ENCODE results near the gene EMC10.

Gene EMC10

GRCh38 chr19:50431343-50432220 is 44.7 kb upstream of the EMC10 start:
- Histone ChIP-seq H3K9me3 (no peaks in the 10 kb centered on the region), H3K4me1 (peaks cover 5 to 22% (median 18%) of the 10 kb centered on the region in 4 donors), H3K36me3 (no peaks in the 10 kb centered on the region), H3K27me3 (peaks cover 5 to 85% of the 10 kb centered on the region in 2 donors), H3K27ac (peak overlapping the region in 1 of 2 donors; percentile 32), H3K4me3 (peak overlapping the region; percentile 46 to 61)
- TF ChIP-seq CTCF (IDR thresholded peaks at IDR 0.05), result no peak
- peak; percentile 65 to 84 for DNase-seq
- intact Hi-C loops (cut with DNase I; ENCODE audit: low total_unique reads), result no loop called here

- TF ChIP-seq CTCF (IDR thresholded peaks at IDR 0.05), result no peak
- H3K36me3 ChIP-seq, result no peaks in the 10 kb centered on the region
- intact Hi-C loops (cut with DNase I; ENCODE audit: low total_unique reads), result no loop called here
- no peak for DNase-seq
- H3K27me3 ChIP-seq, result peaks cover 5 to 90% of the 10 kb centered on the region in 2 donors
- no peaks in the 10 kb centered on the region for H3K9me3 ChIP-seq
- peak within 1 kb of the TSS; percentile 46 to 61 for H3K4me3 ChIP-seq
- H3K27ac ChIP-seq, result peak within 1 kb of the TSS in 1 of 2 donors; percentile 32
- H3K4me1 ChIP-seq, result peaks cover 5 to 22% (median 18%) of the 10 kb centered on the region in 4 donors
Measured at GRCh38 chr19:50432221-50433028, 43.9 kb upstream of the EMC10 start, which contains the start of gene MYBPC2. Gene MYBPC2, plus strand, starts transcription at chr19:50432892. Its CDS starts 62 bp downstream, at chr19:50432954.

- no peak for TF ChIP-seq CTCF (IDR thresholded peaks at IDR 0.05)
- DNase-seq, result no peak
- intact Hi-C loops (cut with DNase I; ENCODE audit: low total_unique reads), result no loop called here
- peaks cover 5 to 16% (median 15%) of the 10 kb centered on the region in 4 donors for H3K4me1 ChIP-seq
- no peak overlapping the region for H3K27ac ChIP-seq
- H3K9me3 ChIP-seq, result no peaks in the 10 kb centered on the region
- no peaks in the 10 kb centered on the region for H3K36me3 ChIP-seq
- H3K4me3 ChIP-seq, result no peak overlapping the region
- peaks cover 5 to 81% of the 10 kb centered on the region in 2 donors for H3K27me3 ChIP-seq
Measured at GRCh38 chr19:50433201-50434180, 42.8 kb upstream of the EMC10 start.

GRCh38 chr19:50434525-50434924 is 41.8 kb upstream of the EMC10 start:
- Histone ChIP-seq H3K27ac (no peak overlapping the region), H3K4me3 (no peak overlapping the region)
- intact Hi-C loops (cut with DNase I; ENCODE audit: low total_unique reads), result no loop called here

More at GRCh38 chr19:50434525-50434924, 41.8 kb upstream of the EMC10 start:
- H3K27me3 ChIP-seq, result peaks cover 5 to 73% of the 10 kb centered on the region in 2 donors
- DNase-seq, result no peak
- H3K9me3 ChIP-seq, result no peaks in the 10 kb centered on the region
- no peaks in the 10 kb centered on the region for H3K36me3 ChIP-seq
- no peak for TF ChIP-seq CTCF (IDR thresholded peaks at IDR 0.05)
- H3K4me1 ChIP-seq, result peaks cover 5 to 16% (median 15%) of the 10 kb centered on the region in 4 donors

All from tibial artery (tissue), 4 donors.